Keratinocyte (primary cell): ENCODE measurements around the gene GOSR1. TPM values are rescaled to one million over a fixed set of nuclear protein-coding genes. Genes with fewer than 3 reads are reported as not detected.
"Not testable (repeated sequence)": the region's sequence is repeated elsewhere in the genome, so short reads cannot be mapped to it uniquely, and the experiment has no call there.

Experiments
- DNase-seq: peaks from one replicate; pipeline ENCODE4 v3.0.0-alpha.2; 2011; ENCODE audit warnings: low read depth, missing footprints, low spot score
- FAIRE-seq: peaks from 2 replicates; lab custom pipeline; 2011; peaks lifted over from hg19 to GRCh38; lab: Jason Lieb, UNC
- H2AFZ ChIP-seq: 2 replicates; pipeline ENCODE4 v1.6.0; 2012; ENCODE audit warnings: low read length, control low read depth, inconsistent platforms; ENCODE audit not compliant: control insufficient read depth
- H3K27ac ChIP-seq: 2 replicates; pipeline ENCODE4 v1.5.1; 2011; ENCODE audit warnings: low read length; ENCODE audit not compliant: control insufficient read depth, insufficient read depth
- H3K27me3 ChIP-seq: 3 replicates; pipeline ENCODE4 v1.6.0; 2011; ENCODE audit warnings: low read length; ENCODE audit not compliant: control insufficient read depth, insufficient read depth; ENCODE audit errors: extremely low read depth
- H3K36me3 ChIP-seq, 2 experiments: 2 replicates in 1 of 2; 3 replicates in 1 of 2; pipeline ENCODE4 v1.5.1; 2011; ENCODE audit warnings: low read length in 2 of 2, mild to moderate bottlenecking in 1 of 2; ENCODE audit not compliant: control insufficient read depth in 2 of 2, insufficient read depth in 2 of 2; ENCODE audit errors: extremely low read depth in 1 of 2
- H3K4me1 ChIP-seq: 3 replicates; pipeline ENCODE4 v1.5.1; 2011; ENCODE audit warnings: low read length; ENCODE audit not compliant: control insufficient read depth, insufficient read depth; ENCODE audit errors: extremely low read depth
- H3K4me2 ChIP-seq: 3 replicates; pipeline ENCODE4 v1.6.0; 2011; ENCODE audit warnings: low read depth, low read length; ENCODE audit not compliant: control insufficient read depth, insufficient read depth; ENCODE audit errors: extremely low read depth
- H3K4me3 ChIP-seq, 3 experiments: fragments of 200-600 bp in 1 of 3; sonication (generic) in 1 of 3; 2 replicates in 2 of 3; 3 replicates in 1 of 3; pipeline ENCODE4 v1.5.1; 2011 to 2016; ENCODE audit warnings: low read length in 3 of 3, mild to moderate bottlenecking in 3 of 3, control low read depth in 2 of 3, inconsistent platforms in 1 of 3, low read depth in 1 of 3, mixed read lengths in 1 of 3, mixed run types in 1 of 3, moderate library complexity in 1 of 3; ENCODE audit not compliant: control insufficient read depth in 2 of 3, insufficient read depth in 2 of 3; ENCODE audit errors: extremely low read depth in 1 of 3
- H3K79me2 ChIP-seq: 2 replicates; pipeline ENCODE4 v1.6.0; 2012; ENCODE audit warnings: low read length; ENCODE audit not compliant: control insufficient read depth, insufficient read depth
- H3K9ac ChIP-seq: 3 replicates; pipeline ENCODE4 v1.6.0; 2011; ENCODE audit warnings: low read length; ENCODE audit not compliant: control insufficient read depth, insufficient read depth; ENCODE audit errors: extremely low read depth
- H3K9me1 ChIP-seq: 3 replicates; pipeline ENCODE4 v1.6.0; 2011; ENCODE audit warnings: low read length; ENCODE audit not compliant: control insufficient read depth, insufficient read depth; ENCODE audit errors: extremely low read depth
- H3K9me3 ChIP-seq: 2 replicates; pipeline ENCODE4 v1.5.1; 2012; ENCODE audit warnings: low read depth, low read length; ENCODE audit not compliant: control insufficient read depth
- H4K20me1 ChIP-seq: 3 replicates; pipeline ENCODE4 v1.6.0; 2011; ENCODE audit warnings: low read length; ENCODE audit not compliant: control insufficient read depth, insufficient read depth; ENCODE audit errors: extremely low read depth
- EZH2 ChIP-seq: IDR thresholded peaks from one replicate; pipeline ENCODE4 v1.6.1; 2012; ENCODE audit warnings: inconsistent platforms, mild to moderate bottlenecking, low read length, moderate library complexity
- dilution Hi-C: fragments of 300-500 bp; cut with MboI; formaldehyde crosslinking; loops from one replicate; pipeline ENCODE4 v1.7.0; 2020; ENCODE audit warnings: low sequenced_read_pairs; ENCODE audit not compliant: extremely low pct_ligation_motif_present
- polyA plus RNA-seq, 5 experiments: library from polyadenylated mRNA; depleted of rRNA in 3 of 5; stranded (reverse) in 3 of 5; stranded (forward) in 1 of 5; unstranded in 1 of 5; fragments of >200 nt; gene quantifications; 1 replicate in 1 of 5; 2 replicates in 3 of 5; 3 replicates in 1 of 5; pipeline versions ENCODE4 v1.2.1 to v1.2.3, GENCODE V29; 2011 to 2012; ENCODE audit warnings: missing spikeins in 2 of 5, low read depth in 1 of 5, low replicate concordance in 1 of 5
- TF ChIP-seq, protein P1 (sequence below), 3 experiments: IDR thresholded peaks in 1 of 3; conservative IDR thresholded peaks in 1 of 3; optimal IDR thresholded peaks in 1 of 3; 2 replicates in 2 of 3; 3 replicates in 1 of 3; pipeline versions ENCODE3 to v1.5.1; 2011; ENCODE audit warnings: low read length in 3 of 3, mild to moderate bottlenecking in 3 of 3, moderate library complexity in 2 of 3, control low read depth in 1 of 3, inconsistent platforms in 1 of 3; ENCODE audit not compliant: insufficient read depth in 2 of 3; ENCODE audit errors: extremely low read depth in 1 of 3

Gene GOSR1
- polyA plus RNA-seq, 1 donor (not counting 4 experiments of a cell fraction or from before 2014, with no cell fraction given), result 24.5 TPM

DNA sequence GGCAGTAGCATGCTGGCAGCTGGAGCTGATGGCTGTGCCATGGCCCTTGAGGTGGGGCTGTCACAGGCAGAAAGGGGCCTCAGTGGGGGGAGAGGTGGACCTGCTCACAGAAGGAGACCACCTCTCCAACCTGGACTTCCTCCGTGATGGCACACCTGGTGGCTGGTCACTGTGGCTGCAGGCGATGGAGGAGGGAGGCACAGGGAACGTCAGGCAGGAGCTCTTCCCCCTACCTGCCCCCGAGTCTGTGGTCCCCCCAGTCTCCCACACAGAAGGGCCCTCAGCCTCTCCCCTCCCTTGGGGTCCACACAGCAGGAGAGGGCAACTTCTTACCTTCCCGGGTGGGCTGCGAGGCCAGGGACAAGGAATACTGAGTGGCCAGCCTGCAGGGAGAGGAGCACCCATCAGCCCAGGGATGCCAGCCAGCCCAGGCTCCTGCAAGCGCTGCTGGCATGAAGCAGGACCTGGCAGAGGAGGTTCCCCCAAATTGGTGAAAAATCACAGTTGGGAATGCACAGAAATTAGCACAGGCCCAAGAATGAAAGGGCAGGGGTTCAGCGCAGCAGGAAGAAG is 96.5 kb downstream of the GOSR1 start:
- Histone ChIP-seq H3K79me2 (peaks cover 2% of the 10 kb centered on the region), H3K4me3 (no peak overlapping the region), H3K9me1 (no peaks in the 10 kb centered on the region), H3K27me3 (no peaks in the 10 kb centered on the region), H3K36me3 (no peaks in the 10 kb centered on the region), H3K4me1 (no peaks in the 10 kb centered on the region), H3K4me2 (no peak overlapping the region), H2AFZ (no peak overlapping the region), H3K9ac (no peak overlapping the region), H3K27ac (no peak overlapping the region), H4K20me1 (no peaks in the 10 kb centered on the region), H3K9me3 (no peaks in the 10 kb centered on the region)
- FAIRE-seq, result no peak
- DNase-seq, result no peak
- no peak for TF ChIP-seq EZH2
- TF ChIP-seq, protein P1, sequence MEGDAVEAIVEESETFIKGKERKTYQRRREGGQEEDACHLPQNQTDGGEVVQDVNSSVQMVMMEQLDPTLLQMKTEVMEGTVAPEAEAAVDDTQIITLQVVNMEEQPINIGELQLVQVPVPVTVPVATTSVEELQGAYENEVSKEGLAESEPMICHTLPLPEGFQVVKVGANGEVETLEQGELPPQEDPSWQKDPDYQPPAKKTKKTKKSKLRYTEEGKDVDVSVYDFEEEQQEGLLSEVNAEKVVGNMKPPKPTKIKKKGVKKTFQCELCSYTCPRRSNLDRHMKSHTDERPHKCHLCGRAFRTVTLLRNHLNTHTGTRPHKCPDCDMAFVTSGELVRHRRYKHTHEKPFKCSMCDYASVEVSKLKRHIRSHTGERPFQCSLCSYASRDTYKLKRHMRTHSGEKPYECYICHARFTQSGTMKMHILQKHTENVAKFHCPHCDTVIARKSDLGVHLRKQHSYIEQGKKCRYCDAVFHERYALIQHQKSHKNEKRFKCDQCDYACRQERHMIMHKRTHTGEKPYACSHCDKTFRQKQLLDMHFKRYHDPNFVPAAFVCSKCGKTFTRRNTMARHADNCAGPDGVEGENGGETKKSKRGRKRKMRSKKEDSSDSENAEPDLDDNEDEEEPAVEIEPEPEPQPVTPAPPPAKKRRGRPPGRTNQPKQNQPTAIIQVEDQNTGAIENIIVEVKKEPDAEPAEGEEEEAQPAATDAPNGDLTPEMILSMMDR (optimal IDR thresholded peaks at IDR 0.05 in 1 of 3, IDR thresholded peaks at IDR 0.05 in 1 of 3, conservative IDR thresholded peaks at IDR 0.05 in 1 of 3; ENCODE audit: extremely low read depth in 1 of 3, insufficient read depth in 2 of 3, low read length in 3 of 3), result no peak
- dilution Hi-C loops, result no loop called here

DNA sequence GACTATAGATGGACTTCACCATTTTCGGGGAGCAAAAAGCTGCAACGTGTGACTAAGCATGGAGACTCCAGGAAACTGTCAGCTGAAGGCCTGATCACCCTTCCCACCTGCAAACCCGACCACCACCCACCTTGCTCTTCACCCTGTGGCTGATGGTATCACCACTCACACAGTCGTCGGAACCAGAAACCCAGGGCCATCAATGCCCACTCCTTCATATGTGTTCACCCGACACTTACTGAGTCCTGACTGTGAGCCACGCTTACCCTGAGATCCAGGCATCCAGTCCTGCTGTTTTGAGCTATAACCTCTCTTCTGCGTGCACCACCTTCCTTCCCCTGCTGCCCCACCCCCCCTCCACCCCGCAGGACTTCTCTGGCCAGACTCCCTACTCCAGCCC is 97.1 kb downstream of the GOSR1 start:
- H3K4me1 ChIP-seq, H2AFZ ChIP-seq, H3K4me3 ChIP-seq, H3K36me3 ChIP-seq, DNase-seq, H3K4me2 ChIP-seq, H3K9me1 ChIP-seq, H3K27me3 ChIP-seq, H3K27ac ChIP-seq, H3K9me3 ChIP-seq, H4K20me1 ChIP-seq, FAIRE-seq, H3K79me2 ChIP-seq, dilution Hi-C loops, H3K9ac ChIP-seq: not testable (repeated sequence)

GRCh38 chr17:30574806-30575205 is 97.6 kb downstream of the GOSR1 start:
- H3K4me1 ChIP-seq, FAIRE-seq, H3K9me1 ChIP-seq, H3K4me3 ChIP-seq, H3K4me2 ChIP-seq, H3K27me3 ChIP-seq, H3K79me2 ChIP-seq, H4K20me1 ChIP-seq, DNase-seq, H2AFZ ChIP-seq, H3K9me3 ChIP-seq, H3K36me3 ChIP-seq, H3K27ac ChIP-seq, H3K9ac ChIP-seq, dilution Hi-C loops: not testable (repeated sequence)

- H3K79me2 ChIP-seq, FAIRE-seq, H3K27ac ChIP-seq, H3K27me3 ChIP-seq, DNase-seq, H3K4me2 ChIP-seq, H2AFZ ChIP-seq, H3K9ac ChIP-seq, H3K9me1 ChIP-seq, H3K36me3 ChIP-seq, H3K4me1 ChIP-seq, H3K4me3 ChIP-seq, H4K20me1 ChIP-seq, dilution Hi-C loops, H3K9me3 ChIP-seq: not testable (repeated sequence)
These were observed 98.6 kb downstream of the GOSR1 start for GRCh38 chr17:30575648-30576325.
